ENCODE measurements around the gene NAV1.

DNA sequence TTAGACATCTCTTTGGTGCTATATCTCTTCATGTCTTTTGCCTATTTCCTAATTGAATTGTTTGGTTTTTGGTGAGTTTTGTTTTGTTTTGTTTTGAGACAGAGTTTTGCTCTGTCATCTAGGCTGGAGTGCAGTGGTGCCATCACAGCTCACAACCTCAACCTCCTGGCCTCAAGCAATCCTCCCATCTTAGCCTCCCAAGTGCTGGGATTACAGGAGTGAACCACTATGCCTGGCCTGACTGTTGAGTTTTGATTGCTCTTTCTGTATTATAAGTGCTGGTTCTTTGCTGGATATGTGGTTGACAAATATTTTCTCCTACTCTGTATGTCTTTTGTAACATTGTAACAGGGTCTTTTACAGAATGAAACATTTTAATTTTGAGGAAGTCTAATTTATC is 38.0 kb downstream of the NAV1 start:
- no peak for TF ChIP-seq POLR2AphosphoS5 (IDR thresholded peaks at IDR 0.05; ENCODE audit: low read depth, low read length)
- no peak for TF ChIP-seq POLR2A (IDR thresholded peaks at IDR 0.05; ENCODE audit: low read depth, low read length)
- no peak for TF ChIP-seq TAF1 (IDR thresholded peaks at IDR 0.05; ENCODE audit: low read depth, low read length)
- TF ChIP-seq SPI1 (IDR thresholded peaks at IDR 0.05; ENCODE audit: low read depth, low read length) = no peak

Data from GM12891 (cell line).